GM19467 (cell line): ENCODE data around the gene PCDHB12.
"Not testable (repeated sequence)": the region's sequence is repeated elsewhere in the genome, so short reads cannot be mapped to it uniquely, and the experiment has no call there.

ENCODE experiments used
- ATAC-seq: cut with Tn5 transposase; IDR thresholded peaks from one replicate; pipeline ENCODE4 v1.9.1; 2021; ENCODE audit warnings: mild to moderate bottlenecking, moderate library complexity; ENCODE audit not compliant: unreplicated experiment

Gene PCDHB12

DNA sequence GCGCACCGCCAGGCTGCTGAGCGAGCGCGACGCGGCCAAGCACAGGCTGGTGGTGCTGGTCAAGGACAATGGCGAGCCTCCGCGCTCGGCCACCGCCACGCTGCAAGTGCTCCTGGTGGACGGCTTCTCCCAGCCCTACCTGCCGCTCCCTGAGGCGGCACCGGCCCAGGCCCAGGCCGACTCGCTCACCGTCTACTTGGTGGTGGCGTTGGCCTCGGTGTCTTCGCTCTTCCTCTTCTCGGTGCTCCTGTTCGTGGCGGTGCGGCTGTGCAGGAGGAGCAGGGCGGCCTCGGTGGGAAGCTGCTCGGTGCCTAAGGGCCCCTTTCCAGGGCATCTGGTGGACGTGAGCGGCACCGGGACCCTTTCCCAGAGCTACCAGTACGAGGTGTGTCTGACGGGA is 6.9 kb upstream of the PCDHB12 start:
- not testable (repeated sequence) for ATAC-seq

DNA sequence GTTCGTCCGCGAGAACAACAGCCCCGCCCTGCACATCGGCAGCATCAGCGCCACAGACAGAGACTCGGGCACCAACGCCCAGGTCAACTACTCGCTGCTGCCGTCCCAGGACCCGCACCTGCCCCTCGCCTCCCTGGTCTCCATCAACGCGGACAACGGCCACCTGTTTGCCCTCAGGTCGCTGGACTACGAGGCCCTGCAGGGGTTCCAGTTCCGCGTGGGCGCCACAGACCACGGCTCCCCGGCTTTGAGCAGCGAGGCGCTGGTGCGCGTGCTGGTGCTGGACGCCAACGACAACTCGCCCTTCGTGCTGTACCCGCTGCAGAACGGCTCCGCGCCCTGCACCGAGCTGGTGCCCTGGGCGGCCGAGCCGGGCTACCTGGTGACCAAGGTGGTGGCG is 1.8 kb downstream of the PCDHB12 start:
- not testable (repeated sequence) for ATAC-seq

DNA sequence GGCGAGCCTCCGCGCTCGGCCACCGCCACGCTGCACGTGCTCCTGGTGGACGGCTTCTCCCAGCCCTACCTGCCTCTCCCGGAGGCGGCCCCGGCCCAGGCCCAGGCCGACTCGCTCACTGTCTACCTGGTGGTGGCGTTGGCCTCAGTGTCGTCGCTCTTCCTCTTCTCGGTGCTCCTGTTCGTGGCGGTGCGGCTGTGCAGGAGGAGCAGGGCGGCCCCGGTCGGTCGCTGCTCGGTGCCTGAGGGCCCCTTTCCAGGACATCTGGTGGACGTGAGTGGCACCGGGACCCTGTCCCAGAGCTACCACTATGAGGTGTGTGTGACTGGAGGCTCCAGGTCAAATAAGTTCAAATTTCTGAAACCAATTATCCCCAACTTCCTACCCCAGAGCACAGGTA is 2.3 kb downstream of the PCDHB12 start:
- not testable (repeated sequence) for ATAC-seq

- ATAC-seq: not testable (repeated sequence)
Observed at GRCh38 chr5:141213656-141214339, 5.3 kb downstream of the PCDHB12 start, which contains the start of gene PCDHB13. TSS of gene PCDHB13 (plus strand) at chr5:141213919. CDS start at chr5:141214124, 205 bp downstream.

DNA sequence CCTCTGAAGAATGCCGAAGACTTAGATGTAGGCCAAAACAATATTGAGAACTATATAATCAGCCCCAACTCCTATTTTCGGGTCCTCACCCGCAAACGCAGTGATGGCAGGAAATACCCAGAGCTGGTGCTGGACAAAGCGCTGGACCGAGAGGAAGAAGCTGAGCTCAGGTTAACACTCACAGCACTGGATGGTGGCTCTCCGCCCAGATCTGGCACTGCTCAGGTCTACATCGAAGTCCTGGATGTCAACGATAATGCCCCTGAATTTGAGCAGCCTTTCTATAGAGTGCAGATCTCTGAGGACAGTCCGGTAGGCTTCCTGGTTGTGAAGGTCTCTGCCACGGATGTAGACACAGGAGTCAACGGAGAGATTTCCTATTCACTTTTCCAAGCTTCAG is 6.1 kb downstream of the PCDHB12 start:
- not testable (repeated sequence) for ATAC-seq

DNA sequence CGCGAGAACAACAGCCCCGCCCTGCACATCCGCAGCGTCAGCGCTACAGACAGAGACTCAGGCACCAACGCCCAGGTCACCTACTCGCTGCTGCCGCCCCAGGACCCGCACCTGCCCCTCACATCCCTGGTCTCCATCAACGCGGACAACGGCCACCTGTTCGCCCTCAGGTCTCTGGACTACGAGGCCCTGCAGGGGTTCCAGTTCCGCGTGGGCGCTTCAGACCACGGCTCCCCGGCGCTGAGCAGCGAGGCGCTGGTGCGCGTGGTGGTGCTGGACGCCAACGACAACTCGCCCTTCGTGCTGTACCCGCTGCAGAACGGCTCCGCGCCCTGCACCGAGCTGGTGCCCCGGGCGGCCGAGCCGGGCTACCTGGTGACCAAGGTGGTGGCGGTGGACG is 7.0 kb downstream of the PCDHB12 start:
- not testable (repeated sequence) for ATAC-seq

GRCh38 chr5:141216035-141216434 is 7.5 kb downstream of the PCDHB12 start:
- not testable (repeated sequence) for ATAC-seq

DNA sequence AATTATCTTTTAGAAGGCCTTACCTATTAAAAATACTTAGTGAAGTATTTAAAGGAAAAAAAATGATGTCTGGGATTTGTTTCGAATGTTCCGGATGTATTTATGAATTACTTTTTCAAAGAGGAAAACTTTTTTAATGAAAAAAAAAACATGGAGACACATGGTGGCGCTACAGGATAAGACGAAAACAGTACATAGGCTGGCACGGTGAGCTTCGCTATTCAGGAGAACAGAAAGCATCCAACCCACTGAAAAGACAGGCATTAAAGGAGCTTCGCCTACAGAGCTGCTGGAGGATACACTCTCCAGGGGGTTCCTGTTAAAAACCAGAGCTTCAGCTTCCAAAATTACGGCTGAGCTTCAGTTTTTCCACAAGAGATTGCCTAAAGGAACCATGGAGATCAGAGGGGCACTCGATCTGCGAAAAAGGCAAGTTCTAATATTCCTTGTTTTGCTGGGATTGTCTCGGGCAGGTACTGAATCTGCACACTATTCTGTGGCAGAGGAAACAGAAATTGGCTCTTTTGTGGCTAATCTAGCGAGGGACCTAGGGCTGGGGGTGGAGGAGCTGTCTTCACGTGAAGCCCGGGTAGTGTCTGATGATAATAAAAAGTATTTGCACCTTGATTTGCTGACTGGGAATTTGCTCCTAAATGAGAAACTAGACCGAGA is 14.7 kb downstream of the PCDHB12 start, which contains the start of gene PCDHB14:
Gene PCDHB14, plus strand, starts transcription at position 232 of the 672 bp plus-strand sequence. Its CDS starts 163 bp downstream, at position 395.
- ATAC-seq: no peak

- ATAC-seq: not testable (repeated sequence)
Observed at GRCh38 chr5:141224844-141225243, 16.3 kb downstream of the PCDHB12 start.

- not testable (repeated sequence) for ATAC-seq
Observed at GRCh38 chr5:141225421-141225820, 16.9 kb downstream of the PCDHB12 start.

- no peak for ATAC-seq
Observed at GRCh38 chr5:141234109-141234667, 25.7 kb downstream of the PCDHB12 start.

DNA sequence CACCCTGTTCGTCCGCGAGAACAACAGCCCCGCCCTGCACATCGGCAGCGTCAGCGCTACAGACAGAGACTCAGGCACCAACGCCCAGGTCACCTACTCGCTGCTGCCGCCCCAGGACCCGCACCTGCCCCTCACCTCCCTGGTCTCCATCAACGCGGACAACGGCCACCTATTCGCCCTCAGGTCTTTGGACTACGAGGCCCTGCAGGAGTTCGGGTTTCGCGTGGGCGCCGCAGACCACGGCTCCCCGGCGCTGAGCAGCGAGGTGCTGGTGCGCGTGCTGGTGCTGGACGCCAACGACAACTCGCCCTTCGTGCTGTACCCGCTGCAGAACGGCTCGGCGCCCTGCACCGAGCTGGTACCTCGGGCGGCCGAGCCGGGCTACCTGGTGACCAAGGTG is 27.4 kb downstream of the PCDHB12 start:
- ATAC-seq: not testable (repeated sequence)

DNA sequence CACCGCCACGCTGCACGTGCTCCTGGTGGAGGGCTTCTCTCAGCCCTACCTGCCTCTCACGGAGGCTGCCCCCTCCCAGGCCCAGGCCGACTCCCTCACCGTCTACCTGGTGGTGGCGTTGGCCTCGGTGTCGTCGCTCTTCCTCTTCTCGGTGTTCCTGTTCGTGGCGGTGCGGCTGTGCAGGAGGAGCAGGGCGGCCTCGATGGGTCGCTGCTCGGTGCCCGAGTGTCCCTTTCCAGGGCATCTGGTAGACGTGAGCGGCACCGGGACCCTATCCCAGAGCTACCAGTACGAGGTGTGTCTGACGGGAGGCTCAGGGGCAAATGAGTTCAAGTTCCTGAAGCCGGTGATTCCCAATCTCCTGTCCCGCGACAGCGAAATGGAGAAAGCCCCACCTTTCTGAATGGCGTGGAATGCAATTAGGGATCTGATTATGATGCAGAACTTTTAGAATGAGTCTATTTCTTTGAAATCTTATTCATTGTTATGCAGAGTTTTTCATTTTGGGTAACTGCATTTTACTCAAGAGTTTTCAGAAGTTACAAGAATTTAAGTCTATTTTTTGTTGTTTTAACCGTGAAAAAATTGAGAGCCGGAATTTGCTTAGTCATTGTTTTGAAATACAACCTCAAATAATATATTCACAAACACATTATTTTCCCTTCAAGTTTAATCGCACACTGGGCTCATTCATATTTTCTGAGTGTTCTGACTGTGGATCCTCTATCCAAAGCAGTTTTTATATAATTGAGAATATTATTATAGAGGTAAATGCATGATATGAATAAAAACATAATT is 28.2 kb downstream of the PCDHB12 start:
- ATAC-seq: no peak

DNA sequence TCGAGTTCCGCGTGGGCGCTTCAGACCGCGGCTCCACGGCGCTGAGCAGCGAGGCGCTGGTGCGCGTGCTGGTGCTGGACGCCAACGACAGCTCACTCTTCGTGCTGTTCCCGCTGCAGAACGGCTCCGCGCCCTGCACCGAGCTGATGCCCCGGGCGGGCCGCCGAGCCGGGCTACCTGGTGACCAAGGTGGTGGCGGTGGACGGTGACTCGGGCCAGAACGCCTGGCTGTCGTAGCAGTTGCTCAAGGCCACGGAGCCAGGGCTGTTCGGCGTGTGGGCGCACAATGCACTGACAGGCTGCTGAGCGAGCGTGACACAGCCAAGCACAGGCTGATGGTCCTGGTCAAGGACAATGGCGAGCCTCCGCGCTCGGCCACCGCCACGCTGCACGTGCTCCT is 33.0 kb downstream of the PCDHB12 start:
- ATAC-seq: no peak

- ATAC-seq: no peak
Observed at GRCh38 chr5:141245250-141245717, 36.8 kb downstream of the PCDHB12 start, which contains the start of gene PCDHB15. TSS of gene PCDHB15 (plus strand) at chr5:141245395. CDS start at chr5:141245579, 184 bp downstream.

- ATAC-seq: not testable (repeated sequence)
Observed at GRCh38 chr5:141246971-141247370, 38.5 kb downstream of the PCDHB12 start.

- not testable (repeated sequence) for ATAC-seq
Observed at GRCh38 chr5:141247434-141247833, 38.9 kb downstream of the PCDHB12 start.

DNA sequence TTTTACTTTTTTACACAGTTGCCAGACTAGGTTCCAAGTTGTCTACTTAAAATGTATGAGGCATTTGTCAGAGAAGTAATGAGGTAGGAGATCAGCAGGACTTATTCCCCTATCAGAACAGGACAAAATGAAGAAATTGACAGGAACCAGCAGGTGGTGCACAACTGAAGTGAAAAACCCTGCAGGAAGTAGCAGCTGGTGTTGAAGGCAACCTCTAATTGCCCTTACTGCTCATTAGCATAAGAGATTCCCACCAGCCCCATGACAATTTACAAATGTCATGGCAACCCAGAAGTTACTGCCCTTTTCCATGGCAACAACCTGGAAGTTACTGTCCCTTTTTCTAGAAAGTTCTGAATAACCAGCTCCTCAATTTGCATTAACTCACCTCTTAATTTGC is 42.1 kb downstream of the PCDHB12 start:
- ATAC-seq: no peak

DNA sequence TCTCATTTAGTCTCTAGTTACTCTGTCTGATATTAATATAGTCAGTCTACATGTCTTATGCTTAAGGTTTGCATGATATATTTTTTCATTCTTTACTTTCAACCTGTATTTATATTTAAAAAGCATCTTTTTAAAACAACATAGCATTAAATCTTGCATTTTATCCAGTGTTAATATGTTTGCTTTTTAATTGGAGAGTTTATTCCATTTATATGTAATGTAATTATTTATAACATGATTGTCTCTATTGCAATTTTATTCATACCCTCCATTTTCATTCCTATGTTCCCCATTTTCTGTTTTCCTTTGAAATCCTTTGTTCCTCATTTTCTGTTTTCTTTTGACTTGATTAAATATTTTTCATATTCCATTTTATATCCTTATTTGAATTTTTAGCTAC is 49.9 kb downstream of the PCDHB12 start:
- ATAC-seq: no peak

- ATAC-seq: no peak
Observed at GRCh38 chr5:141258948-141259347, 50.4 kb downstream of the PCDHB12 start.
